Measurements from ENCODE around the gene PPP2R1B.
A peak's percentile ranks its signal among the peaks of the same experiment; 100 is the strongest.

PPP2R1B gene

GRCh38 chr11:111745719-111746504, 20.3 kb downstream of the PPP2R1B start:
- no peak for DNase-seq

DNA sequence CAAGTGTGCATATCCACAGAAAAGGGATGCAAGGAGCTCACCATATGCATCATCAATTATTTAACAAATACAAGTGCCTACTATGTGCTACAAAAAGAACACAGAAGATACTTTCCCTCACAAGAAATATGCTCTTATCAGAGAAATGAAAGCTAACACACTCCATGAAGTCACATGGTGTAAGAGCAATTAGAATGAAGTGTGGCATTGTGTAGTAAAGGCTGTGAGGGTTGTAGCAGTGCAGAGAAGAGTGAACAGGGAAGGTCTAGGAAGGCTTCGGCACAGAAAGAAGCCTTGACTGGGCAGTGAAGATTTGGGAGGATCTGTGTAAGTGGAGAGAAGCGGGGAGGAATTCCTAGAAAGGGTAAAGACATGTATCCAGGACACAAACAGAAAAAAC, 22.5 kb downstream of the PPP2R1B start:
- no peak for DNase-seq

DNA sequence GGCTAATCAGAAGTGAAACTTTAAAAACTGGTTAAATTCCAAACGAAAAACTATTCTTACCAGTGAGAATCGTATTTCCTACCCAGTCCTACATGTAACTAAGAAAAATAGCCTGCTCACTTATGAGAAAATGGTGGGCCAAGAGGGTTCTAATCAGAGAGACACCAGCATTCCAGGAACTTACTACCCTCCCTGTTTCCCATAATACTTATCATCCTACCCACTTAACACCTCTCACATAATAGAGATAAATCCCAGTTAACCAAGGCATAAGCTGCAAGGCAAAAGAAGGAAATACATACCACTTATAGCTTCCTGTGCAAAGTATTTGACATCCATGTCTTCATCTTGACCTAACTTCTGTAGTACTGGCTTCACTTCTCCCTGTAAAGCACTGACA, 24.4 kb downstream of the PPP2R1B start:
- no peak for DNase-seq

GRCh38 chr11:111739299-111739698, 26.9 kb downstream of the PPP2R1B start:
- no peak for DNase-seq

GRCh38 chr11:111737444-111738210, 28.6 kb downstream of the PPP2R1B start:
- DNase-seq, result no peak

DNA sequence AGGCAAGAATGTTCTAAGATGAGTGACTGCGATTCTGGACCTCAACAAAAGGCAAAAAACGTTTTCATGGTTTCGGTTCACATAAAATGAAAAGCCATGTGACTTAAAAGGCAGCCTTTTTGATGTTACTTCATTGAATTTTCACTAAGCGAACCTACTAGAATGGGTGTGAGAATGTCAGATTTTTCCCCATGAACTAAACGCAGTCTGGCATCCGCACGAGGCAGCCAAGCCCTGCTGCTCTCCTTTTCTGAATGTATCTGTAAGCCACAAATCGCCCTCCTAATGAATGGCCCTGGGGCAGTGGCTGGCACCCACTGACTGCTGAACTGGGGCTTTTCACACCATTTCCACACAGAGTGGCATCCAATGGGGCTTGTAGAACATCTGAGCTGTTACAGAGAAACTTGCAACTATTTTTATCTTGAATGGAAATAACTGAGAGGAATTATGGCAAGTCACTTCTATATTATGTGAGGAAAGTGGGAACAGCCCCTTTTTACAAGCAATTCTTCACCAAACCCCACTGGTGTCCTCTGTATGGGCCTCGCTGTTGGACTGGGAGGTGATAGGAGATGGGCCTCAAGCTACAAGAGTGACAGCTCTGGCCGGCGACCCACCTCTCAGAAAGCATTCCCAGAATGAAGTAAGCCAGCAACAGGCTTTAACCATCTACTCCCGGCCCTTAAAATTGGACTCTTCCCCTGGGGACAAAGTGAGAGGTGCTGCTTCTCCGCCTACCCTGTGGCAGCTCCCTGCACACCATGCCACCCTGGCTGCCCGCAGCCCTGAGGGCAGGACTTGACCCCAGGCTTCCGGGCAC, 29.4 kb downstream of the PPP2R1B start:
- no peak for DNase-seq

- no peak for DNase-seq
Measured at GRCh38 chr11:111736181-111736590, 30.0 kb downstream of the PPP2R1B start.

DNA sequence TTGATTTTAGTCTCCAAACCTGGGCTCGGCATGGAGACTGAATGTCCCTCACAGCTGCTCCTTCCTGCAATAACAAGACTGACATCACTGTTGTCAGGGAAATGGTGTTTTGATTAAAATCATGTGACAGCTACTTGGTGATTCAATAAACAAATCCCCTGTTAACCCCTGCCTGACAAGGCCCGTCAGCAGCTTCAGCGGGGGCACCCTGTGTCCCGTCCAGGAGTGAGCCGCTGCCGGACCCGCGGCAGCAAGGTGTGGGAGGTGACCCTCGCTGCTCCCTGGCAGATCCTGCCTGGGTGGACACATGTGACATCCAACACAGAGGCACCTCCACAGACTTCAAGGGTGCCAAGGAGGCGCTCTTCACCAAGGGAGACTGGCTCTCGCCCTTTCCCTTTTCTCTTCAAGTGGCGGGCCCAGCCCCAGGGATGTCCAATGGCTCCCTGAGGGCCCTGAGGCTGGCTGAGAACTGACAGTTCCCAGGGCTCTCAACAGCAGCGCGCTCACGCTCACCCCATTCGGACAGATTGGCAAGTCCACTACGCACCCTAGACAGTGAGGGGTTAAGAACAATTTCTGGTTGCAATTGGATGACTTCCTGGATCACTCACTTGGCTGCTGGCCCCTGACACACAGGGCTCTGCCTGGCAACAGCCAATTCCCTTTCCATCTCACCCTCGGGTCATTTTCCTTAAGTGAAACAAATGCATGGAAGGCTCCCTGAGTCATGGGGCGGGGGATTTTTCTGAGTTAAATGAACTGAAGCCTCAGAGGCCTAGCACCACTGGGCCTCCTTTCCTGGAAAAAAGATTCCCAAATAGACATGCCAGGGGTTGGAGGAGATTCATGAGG, 30.7 kb downstream of the PPP2R1B start:
- DNase-seq, result peak; percentile 95

DNA sequence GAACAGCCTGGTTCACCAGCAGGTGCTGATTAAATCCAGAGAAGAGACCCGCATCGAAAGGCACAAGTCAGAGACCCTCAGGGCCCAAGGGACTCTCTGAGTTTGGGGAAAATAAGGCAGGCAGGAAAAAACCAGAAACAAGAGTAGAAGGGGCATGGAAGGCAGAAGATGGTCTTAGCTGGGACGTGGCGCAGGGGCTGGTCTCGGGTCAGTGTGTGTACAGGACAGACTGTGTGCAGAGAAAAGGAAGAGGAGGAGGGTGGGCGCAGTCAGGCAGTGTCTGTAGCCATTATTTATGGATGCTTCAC, 31.3 kb downstream of the PPP2R1B start:
- no peak for DNase-seq

DNA sequence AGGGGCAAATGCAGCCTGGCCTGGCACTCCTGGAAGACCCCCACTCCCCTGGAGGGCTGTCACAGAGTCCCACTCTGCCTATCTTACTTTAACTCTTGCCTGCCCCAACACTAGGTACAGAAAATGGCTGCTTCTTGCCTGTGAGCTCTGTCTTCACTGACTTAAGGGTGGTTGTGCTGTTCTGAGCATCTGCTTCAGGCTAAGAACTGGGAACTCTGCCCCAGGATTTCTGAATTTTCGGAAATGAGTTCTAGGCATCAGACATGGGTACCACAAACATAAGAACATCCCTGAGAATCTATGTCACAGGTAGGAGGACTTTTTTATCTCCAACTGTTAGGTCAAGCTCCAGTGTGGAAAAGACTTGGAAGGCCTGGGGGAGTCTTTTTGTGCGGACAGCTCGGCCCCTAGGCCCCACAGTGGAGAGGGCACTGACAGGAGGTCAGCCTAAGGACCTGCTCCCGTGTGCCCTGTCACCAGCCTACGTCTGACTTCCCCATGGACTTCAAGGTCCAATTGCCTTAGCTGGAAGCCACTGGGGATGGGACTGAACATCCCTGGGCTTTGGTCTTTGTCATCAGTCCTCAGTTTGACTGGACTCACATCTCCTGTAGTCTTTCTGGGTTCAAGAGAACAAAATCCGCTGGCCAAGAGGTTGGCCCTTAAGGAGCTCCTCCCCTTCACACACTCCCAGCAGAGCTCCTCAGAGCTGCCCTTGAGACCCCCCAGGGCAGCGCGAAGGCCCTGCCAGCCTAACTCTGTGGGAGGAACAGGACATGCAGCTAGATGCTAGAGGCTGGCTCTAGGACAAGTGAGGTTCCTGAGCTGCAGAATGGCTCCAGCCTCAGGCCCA, 31.9 kb downstream of the PPP2R1B start:
- no peak for DNase-seq

- DNase-seq, result no peak
Measured at GRCh38 chr11:111733611-111734088, 32.5 kb downstream of the PPP2R1B start.

DNA sequence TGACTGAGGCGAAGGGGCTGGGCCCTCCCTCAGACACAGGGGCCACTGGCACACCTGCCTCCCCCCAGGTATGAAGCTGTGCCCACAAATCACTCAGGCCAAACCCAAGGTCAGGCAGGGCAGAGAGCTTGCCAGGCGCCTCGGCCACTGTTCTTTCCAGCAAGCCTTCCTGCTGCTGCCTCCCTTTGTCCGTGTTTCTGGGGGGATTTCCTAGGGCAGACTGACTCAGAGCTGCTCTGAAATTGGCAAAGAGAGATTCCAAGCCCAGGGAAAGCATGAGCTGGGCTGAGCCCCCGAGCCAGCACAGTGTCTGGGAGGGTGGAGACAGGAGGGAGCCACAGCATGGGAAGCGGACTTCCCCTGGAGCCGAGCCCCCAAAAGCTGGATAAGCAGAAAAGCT, 33.2 kb downstream of the PPP2R1B start:
- DNase-seq, result no peak

GRCh38 chr11:111731821-111732220, 34.4 kb downstream of the PPP2R1B start:
- no peak for DNase-seq

DNA sequence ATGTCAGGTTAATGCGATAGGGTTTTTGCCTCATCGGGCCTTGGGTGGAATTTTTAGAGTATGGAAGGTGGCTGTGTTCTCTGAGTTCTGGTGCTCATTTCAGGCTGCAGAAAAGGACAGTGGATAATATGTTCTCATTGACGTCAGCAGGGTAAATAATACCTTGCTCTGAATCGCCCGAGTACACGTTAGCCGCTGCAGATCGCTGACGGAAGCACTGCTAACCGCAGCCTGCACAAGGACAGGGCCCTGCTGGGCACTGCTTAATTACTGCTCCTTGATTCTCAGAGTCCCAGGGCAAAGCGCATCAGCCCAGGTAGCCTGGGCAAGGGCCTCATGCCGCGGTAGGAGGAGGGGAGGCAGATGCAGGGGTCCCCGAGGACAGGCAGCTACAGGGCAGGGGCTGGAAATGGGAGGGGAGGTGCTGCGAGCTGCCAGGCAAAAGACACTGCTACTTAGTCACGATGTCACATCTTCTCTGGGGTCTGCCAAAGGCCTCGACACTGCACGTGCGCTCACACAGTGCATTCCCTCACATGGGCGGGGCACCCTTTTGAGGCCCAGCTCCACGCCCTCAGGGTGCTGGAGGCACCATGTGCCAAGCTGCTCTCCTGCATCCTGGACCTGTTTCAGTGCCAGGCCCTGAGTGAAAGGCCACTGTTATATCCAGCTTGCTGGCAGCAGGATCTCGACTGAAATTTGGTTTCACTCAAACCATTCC, 35.2 kb downstream of the PPP2R1B start:
- peak; percentile 91 for DNase-seq

GRCh38 chr11:111729831-111730311, 36.3 kb downstream of the PPP2R1B start:
- no peak for DNase-seq

GRCh38 chr11:111729071-111729830, 36.9 kb downstream of the PPP2R1B start:
- DNase-seq, result peak; percentile 37

DNA sequence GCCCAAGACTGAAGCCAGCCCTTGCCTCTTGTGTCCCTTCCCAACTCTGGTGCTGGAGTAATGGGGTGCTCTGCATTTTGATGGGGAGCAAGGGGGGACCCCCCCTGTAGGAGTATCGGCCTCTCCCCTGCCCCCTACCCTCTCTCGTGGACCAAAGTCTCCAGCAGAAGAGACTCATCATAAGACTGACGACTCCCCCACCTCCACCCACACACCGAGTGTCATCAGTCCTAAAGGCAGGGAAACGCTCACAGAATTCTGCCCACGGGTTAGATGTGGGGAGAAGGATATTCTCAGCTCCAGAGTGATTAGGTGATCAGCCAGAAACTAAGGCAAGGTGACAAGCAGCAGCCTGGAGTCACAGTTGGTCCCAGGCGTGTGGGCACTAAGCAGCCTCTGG, 38.8 kb downstream of the PPP2R1B start:
- DNase-seq, result no peak

- DNase-seq, result no peak
Measured at GRCh38 chr11:111726301-111726713, 39.9 kb downstream of the PPP2R1B start.

DNA sequence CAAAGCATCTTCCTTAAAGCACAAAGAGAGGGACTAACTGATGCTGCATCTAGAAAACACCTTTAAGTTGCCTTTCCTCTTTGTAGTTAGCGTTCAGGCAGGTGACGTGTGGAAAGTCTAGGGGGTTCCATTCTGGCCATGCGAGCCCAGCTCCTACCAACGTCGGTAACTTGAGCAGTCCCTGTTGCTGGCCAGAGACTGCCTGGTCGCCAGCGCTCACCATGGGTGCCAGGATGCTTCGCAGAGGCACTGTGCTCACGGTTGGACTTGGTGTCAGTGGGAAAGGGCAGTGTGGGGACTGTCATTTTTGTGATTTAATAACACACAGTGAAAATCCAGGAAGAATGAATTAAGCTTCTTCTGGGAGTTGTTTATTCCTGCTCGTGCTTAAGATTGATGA, 40.6 kb downstream of the PPP2R1B start:
- DNase-seq, result no peak

DNA sequence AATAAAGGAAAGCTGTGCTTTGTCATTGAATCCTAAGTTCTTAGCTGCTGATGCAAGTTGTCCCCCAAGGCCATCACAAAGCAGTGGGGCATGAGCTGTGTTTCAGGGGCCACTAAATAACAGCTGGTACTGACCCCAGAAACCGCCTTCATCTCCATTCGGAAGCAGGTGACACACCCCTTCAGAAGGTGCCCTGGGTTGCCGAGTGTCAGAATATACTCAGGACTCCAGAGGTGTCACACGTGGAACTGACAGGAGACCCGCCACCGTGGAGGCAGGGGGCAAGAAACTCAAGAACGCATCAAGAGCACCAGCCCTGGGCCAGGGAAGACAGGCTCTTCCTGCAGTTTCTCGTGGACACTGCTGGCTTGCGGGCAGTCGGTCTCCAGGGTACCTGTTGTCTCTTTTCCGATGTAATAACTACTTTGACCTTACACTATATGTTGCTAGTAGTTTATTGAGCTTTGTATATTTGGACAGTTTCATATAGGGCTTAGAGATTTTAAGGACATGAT, 41.5 kb downstream of the PPP2R1B start:
- no peak for DNase-seq
